GM12878 (cell line): ENCODE data around the gene AGTRAP. TPM values are rescaled to one million over a fixed set of nuclear protein-coding genes. Genes with fewer than 3 reads are reported as not detected.

Experiments
- BRCA1 ChIP-seq: IDR thresholded peaks from 2 replicates; pipeline ENCODE4 v1.6.1; 2011; ENCODE audit warnings: low read depth, low read length, improper control_type of control experiment
- FOXM1 ChIP-seq: IDR thresholded peaks from 2 replicates; pipeline ENCODE4 v1.6.1; 2012; ENCODE audit warnings: low read depth, mild to moderate bottlenecking, inconsistent platforms, low read length, moderate library complexity
- IKZF1 ChIP-seq: fragments of 450-650 bp; conservative IDR thresholded peaks from 2 replicates; pipeline ENCODE4 v1.6.1; 2017; ENCODE audit warnings: antibody characterized with exemption, mild to moderate bottlenecking
- IRF4 ChIP-seq: IDR thresholded peaks from 2 replicates; pipeline ENCODE4 v1.6.1; 2011; ENCODE audit warnings: low read depth, low read length
- MYB ChIP-seq: fragments of 150-350 bp; IDR thresholded peaks from 2 replicates; pipeline ENCODE4 v1.6.1; 2014; ENCODE audit warnings: mild to moderate bottlenecking, low read depth, low read length, borderline replicate concordance
- NR2F1 ChIP-seq: fragments of 450-650 bp; conservative IDR thresholded peaks from 2 replicates; pipeline ENCODE4 v1.6.1; 2017; ENCODE audit warnings: mild to moderate bottlenecking
- RAD21 ChIP-seq: IDR thresholded peaks from 2 replicates; pipeline ENCODE4 v1.6.1; 2011; ENCODE audit warnings: mild to moderate bottlenecking, low read depth, low read length, moderate library complexity; ENCODE audit not compliant: insufficient read depth
- SKIL ChIP-seq: fragments of 450-650 bp; IDR thresholded peaks from 2 replicates; pipeline ENCODE4 v1.6.1; 2017; ENCODE audit warnings: mild to moderate bottlenecking, low read depth, inconsistent platforms; ENCODE audit not compliant: poor library complexity, severe bottlenecking
- SMARCA5 ChIP-seq: fragments of 450-650 bp; IDR thresholded peaks from 2 replicates; pipeline ENCODE4 v1.6.1; 2017; ENCODE audit warnings: mild to moderate bottlenecking
- SMC3 ChIP-seq: IDR thresholded peaks from 2 replicates; pipeline ENCODE4 v1.6.1; 2011; ENCODE audit warnings: low read length, improper control_type of control experiment, borderline replicate concordance
- STAT1 ChIP-seq: fragments of 450-650 bp; conservative IDR thresholded peaks from 2 replicates; pipeline ENCODE4 v1.6.1; 2014; ENCODE audit warnings: antibody characterized with exemption, mild to moderate bottlenecking
- SUPT20H ChIP-seq: IDR thresholded peaks from 2 replicates; pipeline ENCODE4 v1.6.1; 2011; ENCODE audit warnings: low read depth, mild to moderate bottlenecking, low read length, moderate library complexity, borderline replicate concordance; ENCODE audit not compliant: control insufficient read depth
- TCF12 ChIP-seq: IDR thresholded peaks from 2 replicates; pipeline ENCODE4 v1.6.1; 2011; ENCODE audit warnings: low read depth, mild to moderate bottlenecking, low read length
- TCF3 ChIP-seq: IDR thresholded peaks from 2 replicates; pipeline ENCODE4 v1.6.1; 2012; ENCODE audit warnings: low read depth, mild to moderate bottlenecking, low read length, borderline replicate concordance; ENCODE audit not compliant: insufficient read depth
- ZBTB4 ChIP-seq: fragments of 450-650 bp; formaldehyde crosslinking; IDR thresholded peaks from 2 replicates; pipeline ENCODE4 v1.4.0; 2022; ENCODE audit warnings: mild to moderate bottlenecking, moderate library complexity
- polyA plus RNA-seq, 11 experiments: library from polyadenylated mRNA; depleted of rRNA in 4 of 11; unstranded in 6 of 11; stranded (reverse) in 5 of 11; fragments of >200 nt; fragmentation: Nextera tagmentation in 4 of 11; fragmentation: Illumina TruSeq in 1 of 11; extraction: Ambion mirVana in 4 of 11; extraction: Trizol in 1 of 11; gene quantifications; 1 replicate in 1 of 11; 2 replicates in 10 of 11; pipeline versions ENCODE4 v1.2.1 to v1.2.3, GENCODE V29; 2011 to 2016; ENCODE audit warnings: inconsistent platforms in 2 of 11, missing spikeins in 2 of 11, low read depth in 1 of 11
- total RNA-seq, 4 experiments: library from RNA; depleted of rRNA in 3 of 4; stranded (reverse); fragments of >200 nt in 3 of 4; fragmentation: Illumina TruSeq in 1 of 4; extraction: Trizol in 1 of 4; gene quantifications; 2 replicates each; pipeline versions ENCODE4 v1.2.1 to v1.2.3, GENCODE V29; 2013 to 2021

The AGTRAP gene
- total and polyA plus RNA-seq, 10 of the 15 experiments (the other 5 are each of a cell fraction or from before 2014, with no cell fraction given), result 3.0 to 17.4 (median 10.2) TPM

DNA sequence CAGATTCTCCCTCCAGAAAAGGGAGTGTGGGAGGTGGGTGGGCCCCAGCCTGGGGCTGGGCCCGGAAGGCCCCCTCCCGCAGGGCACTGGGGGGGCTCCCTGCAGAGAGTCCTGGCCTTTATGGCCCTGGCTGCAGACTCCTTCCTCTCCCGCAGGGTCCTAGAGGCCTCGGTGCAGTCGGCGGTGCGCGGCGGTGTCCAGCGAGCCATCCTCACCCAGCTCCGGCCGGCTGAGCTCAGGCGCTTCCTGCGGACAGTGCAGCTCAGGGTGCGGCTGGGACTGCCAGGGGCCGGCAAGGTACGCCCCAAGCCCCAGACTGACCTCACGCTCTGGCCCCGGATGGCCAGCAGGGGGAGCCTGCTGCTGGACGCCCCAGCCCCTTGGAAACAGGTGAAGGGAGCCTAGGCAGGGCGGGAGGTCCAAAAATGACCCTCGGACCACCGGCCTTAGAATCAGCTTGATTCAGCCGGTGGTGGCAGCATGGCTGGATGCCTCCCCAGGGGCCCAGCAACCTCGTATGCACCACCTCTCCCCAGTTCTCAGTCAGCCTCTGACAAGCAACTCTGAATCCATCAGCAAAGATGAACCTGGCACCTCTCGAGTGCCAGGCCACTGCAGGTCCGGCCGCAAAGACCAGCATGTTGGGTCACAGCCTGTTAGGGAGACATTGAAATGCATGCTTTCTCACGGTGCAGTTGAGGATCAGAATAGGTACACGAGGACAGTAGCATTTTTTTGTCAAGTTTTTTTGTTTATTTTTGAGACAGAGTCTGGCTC lies 49.2 kb downstream of the AGTRAP start (continued):
- TF ChIP-seq SMARCA5 (peak; percentile 62; the same call in 1 of the 2 replicates), STAT1 (0 out of 2 replicates have a peak, but pooled peaks have one; percentile 24), TCF12 (0 out of 2 replicates have a peak, but pooled peaks have one; percentile 2), SUPT20H (no peak), BRCA1 (no peak), MYB (no peak), FOXM1 (no peak), NR2F1 (peak; percentile 55; the same call in 1 of the 2 replicates), ZBTB4 (CRISPR knock-in tag) (no peak), SKIL (no peak), TCF3 (no peak), SMC3 (peak; percentile 56; the same call in 1 of the 2 replicates), RAD21 (peak; percentile 43), IRF4 (no peak), IKZF1 (0 out of 2 replicates have a peak, but pooled peaks have one; percentile 30)
- TF ChIP-seq, all 136 proteins: peak for 11
